Measurements from ENCODE around the gene TNIK.
A peak's percentile ranks its signal among the peaks of the same experiment; 100 is the strongest.

Gene TNIK

GRCh38 chr3:171456765-171457606, 3.2 kb downstream of the TNIK start:
- peak overlapping the region; percentile 91 for H3K4me3 ChIP-seq (ENCODE audit: low read depth, low read length)
- DNase-seq (ENCODE audit: low read depth): no peak
- no peak for TF ChIP-seq MAX (IDR thresholded peaks at IDR 0.05; ENCODE audit: low read depth, low read length)
- TF ChIP-seq CTCF (IDR thresholded peaks at IDR 0.05; ENCODE audit: low read depth, low read length): no peak
- no peak for TF ChIP-seq POLR2A (IDR thresholded peaks at IDR 0.05; ENCODE audit: extremely low read depth, insufficient read length)
- TF ChIP-seq MYC (IDR thresholded peaks at IDR 0.05; ENCODE audit: low read depth, low read length): no peak

- no peak for DNase-seq (ENCODE audit: low read depth)
- H3K4me3 ChIP-seq (ENCODE audit: low read depth, low read length): peak overlapping the region; percentile 21
- TF ChIP-seq MYC (IDR thresholded peaks at IDR 0.05; ENCODE audit: low read depth, low read length) (no peak), CTCF (IDR thresholded peaks at IDR 0.05; ENCODE audit: low read depth, low read length) (no peak), MAX (IDR thresholded peaks at IDR 0.05; ENCODE audit: low read depth, low read length) (no peak)
Observed at GRCh38 chr3:171455603-171456550, 4.3 kb downstream of the TNIK start.

- no peak overlapping the region for H3K4me3 ChIP-seq (ENCODE audit: low read depth, low read length)
- DNase-seq (ENCODE audit: low read depth): no peak
- no peak for TF ChIP-seq POLR2A (IDR thresholded peaks at IDR 0.05; ENCODE audit: extremely low read depth, insufficient read length)
- TF ChIP-seq MAX (IDR thresholded peaks at IDR 0.05; ENCODE audit: low read depth, low read length): no peak
- no peak for TF ChIP-seq CTCF (IDR thresholded peaks at IDR 0.05; ENCODE audit: low read depth, low read length)
- TF ChIP-seq MYC (IDR thresholded peaks at IDR 0.05; ENCODE audit: low read depth, low read length): no peak
Observed at GRCh38 chr3:171454041-171454440, 6.2 kb downstream of the TNIK start.

- no peak overlapping the region for H3K4me3 ChIP-seq (ENCODE audit: low read depth, low read length)
- TF ChIP-seq MYC (IDR thresholded peaks at IDR 0.05; ENCODE audit: low read depth, low read length): no peak
- TF ChIP-seq CTCF (IDR thresholded peaks at IDR 0.05; ENCODE audit: low read depth, low read length): peak; percentile 50
- TF ChIP-seq MAX (IDR thresholded peaks at IDR 0.05; ENCODE audit: low read depth, low read length): no peak
- DNase-seq (ENCODE audit: low read depth): peak; percentile 47
Observed at GRCh38 chr3:171453180-171453886, 6.9 kb downstream of the TNIK start.

GRCh38 chr3:171452328-171452727, 7.9 kb downstream of the TNIK start:
- H3K4me3 ChIP-seq (ENCODE audit: low read depth, low read length): no peak overlapping the region
- TF ChIP-seq MYC (IDR thresholded peaks at IDR 0.05; ENCODE audit: low read depth, low read length) (no peak), POLR2A (IDR thresholded peaks at IDR 0.05; ENCODE audit: extremely low read depth, insufficient read length) (no peak), CTCF (IDR thresholded peaks at IDR 0.05; ENCODE audit: low read depth, low read length) (no peak), MAX (IDR thresholded peaks at IDR 0.05; ENCODE audit: low read depth, low read length) (no peak)

More at GRCh38 chr3:171452328-171452727, 7.9 kb downstream of the TNIK start:
- DNase-seq (ENCODE audit: low read depth): no peak

Measured in NB4 (cell line).